ENCODE measurements around the gene SOD3. TPM values are rescaled to one million over a fixed set of nuclear protein-coding genes. Genes with fewer than 3 reads are reported as not detected.

SOD3 gene
- total and polyA plus RNA-seq, 2 of the 8 experiments (the other 6 are each of a cell fraction or from before 2014, with no cell fraction given) = 4.9 TPM

GRCh38 chr4:24780936-24781495 is 14.4 kb upstream of the SOD3 start:
- Histone ChIP-seq H4K5ac (ENCODE audit: insufficient read length, low read depth, low read length) (no peak overlapping the region), H3K4ac (replicated peaks; ENCODE audit: insufficient read length, low read depth, low read length) (no peak overlapping the region), H3K79me1 (ENCODE audit: low read depth, low read length) (no peaks in the 10 kb centered on the region), H2BK120ac (replicated peaks; ENCODE audit: low read depth, low read length) (no peak overlapping the region), H3K14ac (ENCODE audit: insufficient read length) (no peak overlapping the region), H3K4me2 (ENCODE audit: insufficient read depth in 1 of 2, low read depth in 2 of 2, low read length in 2 of 2) (no peak overlapping the region), H3K27me3 (replicated peaks in 1 of 4; ENCODE audit: control insufficient read depth in 3 of 4, extremely low read depth in 1 of 4, insufficient read depth in 3 of 4, low read length in 3 of 4) (peaks cover 0 to 2% (median 0%) of the 10 kb centered on the region in 4 experiments; a peak in 1 of 7 replicates), H2BK12ac (ENCODE audit: low read depth, low read length) (no peak overlapping the region), H3K27ac (ENCODE audit: low read depth, low read length) (no peak overlapping the region), H2AK5ac (ENCODE audit: low read depth, low read length) (no peak overlapping the region), H4K91ac (replicated peaks; ENCODE audit: insufficient read length, low read length) (no peak overlapping the region), H3K4me1 (replicated peaks in 1 of 4; ENCODE audit: control insufficient read depth in 3 of 4, insufficient read depth in 4 of 4, low read length in 3 of 4) (peaks cover 0 to 3% (median 0%) of the 10 kb centered on the region in 4 experiments; a peak in 1 of 7 replicates), H2BK5ac (ENCODE audit: low read depth, low read length) (no peak overlapping the region), H3K18ac (ENCODE audit: extremely low read depth, low read length) (no peak overlapping the region), H3K9ac (replicated peaks in 1 of 4; ENCODE audit: extremely low read depth in 1 of 4, low read depth in 3 of 4, low read length in 3 of 4) (no peak overlapping the region), H3K4me3 (ENCODE audit: extremely low read depth in 1 of 4, insufficient read depth in 2 of 4, low read depth in 3 of 4, low read length in 4 of 4) (no peak overlapping the region), H2AFZ (ENCODE audit: low read length) (no peak overlapping the region), H3K79me2 (ENCODE audit: control insufficient read depth in 1 of 2, insufficient read depth in 2 of 2, low read length in 2 of 2) (no peaks in the 10 kb centered on the region), H3K36me3 (ENCODE audit: control insufficient read depth in 2 of 4, insufficient read depth in 4 of 4, low read length in 3 of 4) (no peaks in the 10 kb centered on the region), H4K8ac (ENCODE audit: extremely low read depth, insufficient read depth, low read length) (no peak overlapping the region), H3K23me2 (ENCODE audit: low read depth, low read length) (peaks cover 2% of the 10 kb centered on the region; the same call in 1 of the 2 replicates), H3K23ac (ENCODE audit: insufficient read length) (no peak overlapping the region), H2BK20ac (ENCODE audit: low read length) (no peak overlapping the region), H2BK15ac (ENCODE audit: low read length) (no peak overlapping the region), H3K9me3 (ENCODE audit: insufficient read depth in 2 of 2, low read depth in 1 of 2, low read length in 1 of 2) (no peaks in the 10 kb centered on the region), H3K56ac (replicated peaks; ENCODE audit: insufficient read length, low read depth, low read length) (no peak overlapping the region), H4K20me1 (replicated peaks in 1 of 2; ENCODE audit: control insufficient read depth in 1 of 2, insufficient read depth in 2 of 2, low read length in 2 of 2) (no peaks in the 10 kb centered on the region)
- ChIA-PET CTCF (ENCODE audit: partially characterized antibody) (interaction anchor here (1.5 to 2.5 kb wide), 2 partner anchors 12 to 47 kb away, joined by 4 to 15 read pairs; no protein-coding TSS in a partner anchor), POLR2A (ENCODE audit: partially characterized antibody) (no interaction called here)
- no peak for TF ChIP-seq RAD21 (IDR thresholded peaks at IDR 0.05 in 1 of 2, conservative IDR thresholded peaks at IDR 0.05 in 1 of 2; ENCODE audit: low read depth in 2 of 2, low read length in 2 of 2)
- TF ChIP-seq BRCA1 (IDR thresholded peaks at IDR 0.05; ENCODE audit: low read depth, low read length) = no peak
- no peak for TF ChIP-seq YY1 (IDR thresholded peaks at IDR 0.05; ENCODE audit: low read depth, low read length)
- TF ChIP-seq GABPA (IDR thresholded peaks at IDR 0.05; ENCODE audit: borderline replicate concordance, insufficient read depth, low read length) = no peak
- no peak for TF ChIP-seq PHF8 (conservative IDR thresholded peaks at IDR 0.05; ENCODE audit: low read depth, low read length)
- TF ChIP-seq RNF2 (IDR thresholded peaks at IDR 0.05; ENCODE audit: borderline replicate concordance, low read depth, low read length, missing control alignments, poor library complexity, severe bottlenecking) = no peak
- TF ChIP-seq SIRT6 (IDR thresholded peaks at IDR 0.05; ENCODE audit: low read length) = no peak
- TF ChIP-seq CEBPB (IDR thresholded peaks at IDR 0.05; ENCODE audit: low read depth, low read length) = no peak
- no peak for TF ChIP-seq MAX (IDR thresholded peaks at IDR 0.05)
- no peak for TF ChIP-seq RXRA (IDR thresholded peaks at IDR 0.05; ENCODE audit: insufficient read depth, low read depth, low read length)
- WGBS, 2 experiments (ENCODE audit: extremely low coverage in 1 of 2, insufficient coverage in 1 of 2, insufficient read length in 1 of 2, insufficient replicate concordance in 2 of 2, low coverage in 1 of 2, low lambda C conversion rate in 2 of 2, missing lambda C conversion rate in 1 of 2) = 96% methylated on average over 2 of the region's 2 CpGs; no CpG with 5 or more reads in 1 of the 2 experiments
- DNase-seq (ENCODE audit: low read depth in 1 of 2, low spot score in 2 of 2) (no peak), FAIRE-seq (no peak)
